H9 (cell line): ENCODE data around the gene TARBP1. TPM values are rescaled to one million over a fixed set of nuclear protein-coding genes. Genes with fewer than 3 reads are reported as not detected.

Experiments used
- DNase-seq: peaks from one replicate; pipeline ENCODE4 v3.0.0-alpha.2; 2017
- H2AFZ ChIP-seq: one replicate; pipeline ENCODE4 v1.6.1; 2013; ENCODE audit warnings: mild to moderate bottlenecking, low read length, control low read depth, moderate library complexity
- H2AK5ac ChIP-seq: 2 replicates; pipeline ENCODE4 v1.6.1; 2013; ENCODE audit warnings: low read length, control low read depth, mixed read lengths; ENCODE audit not compliant: insufficient read length
- H2BK120ac ChIP-seq: one replicate; pipeline ENCODE4 v1.6.1; 2013; ENCODE audit warnings: low read depth, mild to moderate bottlenecking, low read length, control low read depth, inconsistent platforms; ENCODE audit not compliant: poor library complexity, severe bottlenecking
- H2BK12ac ChIP-seq: 2 replicates; pipeline ENCODE4 v1.6.1; 2013; ENCODE audit warnings: low read length, control low read depth, mixed read lengths, low read depth; ENCODE audit not compliant: insufficient read length
- H2BK15ac ChIP-seq: 2 replicates; pipeline ENCODE4 v1.6.1; 2013; ENCODE audit warnings: low read depth, low read length, control low read depth
- H2BK20ac ChIP-seq: one replicate; pipeline ENCODE4 v1.6.1; 2013; ENCODE audit warnings: low read depth, mild to moderate bottlenecking, low read length, control low read depth, inconsistent platforms; ENCODE audit not compliant: poor library complexity, severe bottlenecking
- H2BK5ac ChIP-seq: 2 replicates; pipeline ENCODE4 v1.6.1; 2013; ENCODE audit warnings: low read length, control low read depth, mixed read lengths; ENCODE audit not compliant: insufficient read length
- H3K14ac ChIP-seq: 2 replicates; pipeline ENCODE4 v1.6.1; 2013; ENCODE audit warnings: low read length, control low read depth; ENCODE audit not compliant: insufficient read depth
- H3K18ac ChIP-seq: 2 replicates; pipeline ENCODE4 v1.6.1; 2013; ENCODE audit warnings: low read depth, mild to moderate bottlenecking, mixed read lengths, low read length, control low read depth; ENCODE audit not compliant: insufficient read length
- H3K23ac ChIP-seq: 2 replicates; pipeline ENCODE4 v1.6.1; 2013; ENCODE audit warnings: low read length, control low read depth, mixed read lengths, low read depth; ENCODE audit not compliant: insufficient read length
- H3K23me2 ChIP-seq: 2 replicates; pipeline ENCODE4 v1.6.1; 2013; ENCODE audit warnings: low read depth, mild to moderate bottlenecking, mixed read lengths, low read length, control low read depth; ENCODE audit not compliant: insufficient read length, poor library complexity, severe bottlenecking
- H3K27ac ChIP-seq: 2 replicates; pipeline ENCODE4 v1.5.1; 2013; ENCODE audit warnings: low read length, control low read depth, mixed read lengths, low read depth; ENCODE audit not compliant: insufficient read length
- H3K27me3 ChIP-seq: 2 replicates; pipeline ENCODE4 v1.6.1; 2013; ENCODE audit warnings: low read length, control low read depth, inconsistent platforms; ENCODE audit not compliant: insufficient read depth
- H3K4ac ChIP-seq: 2 replicates; pipeline ENCODE4 v1.6.1; 2013; ENCODE audit warnings: low read depth, mild to moderate bottlenecking, control low read depth, inconsistent platforms, low read length, moderate library complexity
- H3K4me1 ChIP-seq: 2 replicates; pipeline ENCODE4 v1.6.1; 2013; ENCODE audit warnings: low read length, control low read depth, inconsistent platforms; ENCODE audit not compliant: insufficient read depth
- H3K4me2 ChIP-seq: 2 replicates; pipeline ENCODE4 v1.6.1; 2013; ENCODE audit warnings: low read length, control low read depth, mixed read lengths; ENCODE audit not compliant: insufficient read length, insufficient read depth
- H3K56ac ChIP-seq: 2 replicates; pipeline ENCODE4 v1.6.1; 2013; ENCODE audit warnings: low read depth, mild to moderate bottlenecking, mixed read lengths, low read length, control low read depth; ENCODE audit not compliant: insufficient read length
- H3K79me1 ChIP-seq: 2 replicates; pipeline ENCODE4 v1.6.1; 2013; ENCODE audit warnings: low read depth, mild to moderate bottlenecking, moderate library complexity, low read length, control low read depth, inconsistent platforms; ENCODE audit not compliant: insufficient read depth, poor library complexity, severe bottlenecking
- H3K79me2 ChIP-seq: 2 replicates; pipeline ENCODE4 v1.6.1; 2013; ENCODE audit warnings: low read length, control low read depth, inconsistent platforms; ENCODE audit not compliant: insufficient read depth
- H3K9ac ChIP-seq: 2 replicates; pipeline ENCODE4 v1.6.1; 2013; ENCODE audit warnings: low read length, control low read depth, mixed read lengths; ENCODE audit not compliant: insufficient read length; ENCODE audit errors: extremely low read depth
- H3K9me3 ChIP-seq: one replicate; pipeline ENCODE4 v1.6.1; 2013; ENCODE audit warnings: low read depth, low read length, inconsistent platforms; ENCODE audit not compliant: control insufficient read depth
- H3T11ph ChIP-seq: one replicate; pipeline ENCODE4 v1.6.1; 2013; ENCODE audit warnings: mild to moderate bottlenecking, low read length, control low read depth, inconsistent platforms
- H4K20me1 ChIP-seq: one replicate; pipeline ENCODE4 v1.6.1; 2013; ENCODE audit not compliant: control insufficient read depth, insufficient read length, insufficient read depth
- H4K5ac ChIP-seq: 2 replicates; pipeline ENCODE4 v1.6.1; 2013; ENCODE audit warnings: low read depth, mild to moderate bottlenecking, mixed read lengths, low read length, control low read depth; ENCODE audit not compliant: insufficient read length
- H4K8ac ChIP-seq: replicated peaks from 2 replicates; pipeline ENCODE4 v1.6.1; 2013; ENCODE audit warnings: low read length, control low read depth, mixed read lengths, low read depth; ENCODE audit not compliant: insufficient read length
- H4K91ac ChIP-seq: 2 replicates; pipeline ENCODE4 v1.6.1; 2013; ENCODE audit warnings: low read depth, mild to moderate bottlenecking, moderate library complexity, mixed read lengths, low read length, control low read depth; ENCODE audit not compliant: insufficient read length
- H3K27ac Mint-ChIP-seq, 3 experiments: 2 replicates in 2 of 3; 3 replicates in 1 of 3; pipeline ENCODE4 v1.8.0; 2020 to 2021; ENCODE audit warnings: mixed read lengths in 3 of 3, mild to moderate bottlenecking in 1 of 3, moderate library complexity in 1 of 3
- H3K27me3 Mint-ChIP-seq: 2 replicates; pipeline ENCODE4 v1.8.0; 2021; ENCODE audit warnings: low read depth, mild to moderate bottlenecking, moderate library complexity, mixed read lengths
- H3K36me3 Mint-ChIP-seq, 3 experiments: 2 replicates in 2 of 3; 3 replicates in 1 of 3; pipeline ENCODE4 v1.8.0; 2020 to 2021; ENCODE audit warnings: low read depth in 3 of 3, mixed read lengths in 3 of 3; ENCODE audit not compliant: insufficient read depth in 1 of 3
- H3K4me1 Mint-ChIP-seq, 2 experiments: 2 replicates each; pipeline ENCODE4 v1.8.0; 2020; ENCODE audit warnings: mixed read lengths in 2 of 2
- H3K4me3 Mint-ChIP-seq, 2 experiments: 2 replicates in 1 of 2; 3 replicates in 1 of 2; pipeline ENCODE4 v1.8.0; 2020 to 2021; ENCODE audit warnings: mild to moderate bottlenecking in 2 of 2, mixed read lengths in 2 of 2, moderate library complexity in 1 of 2
- H3K9me3 Mint-ChIP-seq, 2 experiments: 2 replicates in 1 of 2; 3 replicates in 1 of 2; pipeline ENCODE4 v1.8.0; 2020; ENCODE audit warnings: mild to moderate bottlenecking in 2 of 2, mixed read lengths in 2 of 2, moderate library complexity in 1 of 2
- CTCF ChIP-seq: fragments of 200-600 bp; sonication (generic); conservative IDR thresholded peaks from 3 replicates; pipeline ENCODE4 v1.8.0; 2021; ENCODE audit warnings: antibody characterized with exemption, mild to moderate bottlenecking
- WGBS: extraction: QIAGEN DNeasy Blood & Tissue Kit; methylation state at CpG from one replicate; pipeline ENCODE4 v1.1.7; 2013; ENCODE audit warnings: missing lambda C conversion rate, low lambda C conversion rate, mixed read lengths; ENCODE audit not compliant: insufficient read length; ENCODE audit errors: extremely low coverage; 5-methylcytosine and 5-hydroxymethylcytosine counted together
- total RNA-seq: library from RNA; stranded (reverse); gene quantifications from 2 replicates; pipeline ENCODE4 v1.2.1, GENCODE V29; 2021

Gene TARBP1
- total RNA-seq, 1 experiment from 2014 or later = 20.2 TPM

DNA sequence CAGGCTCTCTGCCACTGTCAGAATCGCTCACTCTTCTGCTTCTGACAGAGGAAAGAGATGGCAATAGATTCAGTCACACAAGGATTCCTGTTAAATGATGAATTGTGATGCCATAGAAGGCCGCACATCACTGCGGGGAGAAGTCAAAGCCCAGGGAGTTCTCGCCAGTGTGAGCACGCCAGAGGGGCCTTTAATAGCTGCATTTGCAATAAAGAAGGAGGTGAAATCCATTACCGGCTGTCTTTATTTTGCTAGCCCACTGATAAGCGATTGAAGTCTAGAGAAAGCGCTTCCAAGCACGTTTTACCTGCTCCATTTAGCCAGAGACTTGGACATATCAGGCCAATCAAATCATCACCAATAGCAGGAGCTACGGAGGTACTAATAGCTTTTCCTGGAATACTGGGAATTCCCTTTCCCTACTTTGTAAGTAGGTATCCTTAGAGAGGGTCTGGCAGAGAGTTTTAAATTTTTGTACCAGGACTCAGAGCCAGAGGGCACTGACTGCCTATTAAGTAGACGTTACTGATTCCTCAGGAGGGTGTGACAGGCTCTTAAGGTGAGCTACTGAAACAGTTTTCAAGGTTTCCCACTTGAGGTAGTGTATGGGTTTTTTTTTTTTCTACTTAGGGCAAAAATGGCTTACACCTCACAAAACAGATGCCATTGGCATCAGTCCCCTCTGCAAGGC lies 10.2 kb upstream of the TARBP1 start:
- peaks cover 46% of the 10 kb centered on the region for H3K27me3 Mint-ChIP-seq
- Histone ChIP-seq H4K5ac (no peak overlapping the region), H2BK120ac (no peak overlapping the region), H2BK15ac (no peak overlapping the region), H4K8ac (no peak overlapping the region), H3K79me2 (no peaks in the 10 kb centered on the region), H3K4me2 (no peak overlapping the region), H3K9me3 (no peaks in the 10 kb centered on the region), H3K23ac (no peak overlapping the region), H3K79me1 (no peaks in the 10 kb centered on the region), H3K14ac (no peak overlapping the region), H3K4ac (no peak overlapping the region), H4K20me1 (no peaks in the 10 kb centered on the region), H2BK12ac (no peak overlapping the region), H3K9ac (no peak overlapping the region), H3K27me3 (no peaks in the 10 kb centered on the region), H2AFZ (no peak overlapping the region), H2AK5ac (no peak overlapping the region), H3K18ac (no peak overlapping the region), H4K91ac (no peak overlapping the region), H3K27ac (no peak overlapping the region), H3K4me1 (peaks cover 2% of the 10 kb centered on the region), H3K23me2 (no peaks in the 10 kb centered on the region), H2BK20ac (no peak overlapping the region), H3T11ph (no peak overlapping the region), H3K56ac (no peak overlapping the region), H2BK5ac (no peak overlapping the region)
- no peaks in the 10 kb centered on the region for H3K36me3 Mint-ChIP-seq
- H3K4me1 Mint-ChIP-seq = peaks cover 32% of the 10 kb centered on the region in 2 experiments
- no peak for TF ChIP-seq CTCF
- H3K4me3 Mint-ChIP-seq = no peak overlapping the region; a peak in 1 of 5 replicates
- DNase-seq = no peak
- no peaks in the 10 kb centered on the region; a peak in 1 of 5 replicates for H3K9me3 Mint-ChIP-seq
- H3K27ac Mint-ChIP-seq = no peak overlapping the region
- WGBS = no CpG with 5 or more reads among the region's 11 CpGs
